Thymus (tissue), 11 donors: ENCODE measurements around the gene NTRK1. TPM values are rescaled to one million over a fixed set of nuclear protein-coding genes. Genes with fewer than 3 reads are reported as not detected.

Experiments used
- DNase-seq, 9 donors: peaks; one replicate each; pipeline ENCODE4 v3.0.0-alpha.2; 2013; ENCODE audit warnings: low spot score in 9 of 9, low read depth in 6 of 9, missing footprints in 1 of 9
- H3K27ac ChIP-seq, 2 donors: one replicate each; pipeline ENCODE4 v1.5.1; 2013; ENCODE audit warnings: control low read depth in 1 of 2, low read depth in 1 of 2, low read length in 1 of 2, mild to moderate bottlenecking in 1 of 2, moderate library complexity in 1 of 2
- H3K27me3 ChIP-seq, 2 donors: one replicate each; pipeline ENCODE4 v1.5.1; 2013; ENCODE audit warnings: low read length in 1 of 2; ENCODE audit not compliant: control insufficient read depth in 2 of 2, insufficient read depth in 1 of 2
- H3K36me3 ChIP-seq, 2 donors: one replicate each; pipeline ENCODE4 v1.5.1; 2013; ENCODE audit warnings: low read length in 1 of 2, mild to moderate bottlenecking in 1 of 2, moderate library complexity in 1 of 2; ENCODE audit not compliant: control insufficient read depth in 2 of 2, insufficient read depth in 2 of 2
- H3K4me1 ChIP-seq, 2 donors: one replicate each; pipeline ENCODE4 v1.5.1; 2013; ENCODE audit warnings: low read length in 2 of 2; ENCODE audit not compliant: control insufficient read depth in 2 of 2, insufficient read depth in 2 of 2
- H3K4me3 ChIP-seq, 2 donors: one replicate each; pipeline ENCODE4 v1.5.1; 2013; ENCODE audit warnings: low read length in 2 of 2, control low read depth in 1 of 2, mild to moderate bottlenecking in 1 of 2
- H3K9me3 ChIP-seq, 2 donors: one replicate each; pipeline ENCODE4 v1.5.1; 2013; ENCODE audit warnings: low read length in 1 of 2, mild to moderate bottlenecking in 1 of 2; ENCODE audit not compliant: control insufficient read depth in 2 of 2, insufficient read depth in 1 of 2
- WGBS: extraction: QIAGEN DNeasy Blood & Tissue Kit; methylation state at CpG from one replicate; pipeline ENCODE4 v1.1.7; 2013; 5-methylcytosine and 5-hydroxymethylcytosine counted together
- polyA plus RNA-seq: library from polyadenylated mRNA; stranded (reverse); fragments of 200-250 nt; gene quantifications from one replicate; pipeline ENCODE4 v1.2.3, GENCODE V29; 2013
- total RNA-seq: library from RNA; stranded (reverse); fragments of 120-200 nt; gene quantifications from one replicate; pipeline ENCODE4 v1.2.4, GENCODE V29; 2013
- donor health status: healthy.

The NTRK1 gene
- total and polyA plus RNA-seq, 2 donors: 1.6 to 3.1 TPM

- peaks cover 0 to 5% of the 10 kb centered on the region in 2 donors for H3K9me3 ChIP-seq
- H3K4me1 ChIP-seq: peaks cover 0 to 20% of the 10 kb centered on the region in 2 donors
- no peak for DNase-seq
- H3K27ac ChIP-seq: no peak overlapping the region
- H3K4me3 ChIP-seq: no peak overlapping the region
- peaks cover 24 to 84% of the 10 kb centered on the region in 2 donors for H3K27me3 ChIP-seq
- H3K36me3 ChIP-seq: no peaks in the 10 kb centered on the region
- 97% methylated on average over 16 of the region's 16 CpGs for WGBS
Observed at GRCh38 chr1:156896490-156897033, 35.9 kb downstream of the NTRK1 start.

GRCh38 chr1:156897078-156897825 is 36.6 kb downstream of the NTRK1 start:
- peaks cover 0 to 17% of the 10 kb centered on the region in 2 donors for H3K4me1 ChIP-seq
- WGBS: 90% methylated on average over 14 of the region's 14 CpGs
- peaks cover 23 to 80% of the 10 kb centered on the region in 2 donors for H3K27me3 ChIP-seq
- peak overlapping the region in 1 of 2 donors; percentile 17 for H3K27ac ChIP-seq
- no peak for DNase-seq
- no peaks in the 10 kb centered on the region for H3K36me3 ChIP-seq
- no peak overlapping the region for H3K4me3 ChIP-seq
- H3K9me3 ChIP-seq: no peaks in the 10 kb centered on the region

GRCh38 chr1:156898161-156898566 is 37.5 kb downstream of the NTRK1 start:
- Histone ChIP-seq H3K9me3 (no peaks in the 10 kb centered on the region), H3K4me1 (peaks cover 0 to 16% of the 10 kb centered on the region in 2 donors), H3K27ac (no peak overlapping the region), H3K36me3 (no peaks in the 10 kb centered on the region), H3K4me3 (no peak overlapping the region), H3K27me3 (peaks cover 17 to 74% of the 10 kb centered on the region in 2 donors)
- DNase-seq: no peak
- WGBS: 18% methylated on average over 11 of the region's 13 CpGs

- H3K4me1 ChIP-seq: peaks cover 0 to 8% of the 10 kb centered on the region in 2 donors
Observed at GRCh38 chr1:156898971-156899664, 38.5 kb downstream of the NTRK1 start.

GRCh38 chr1:156899956-156900718 is 39.5 kb downstream of the NTRK1 start:
- no peak overlapping the region for H3K4me3 ChIP-seq
- DNase-seq: no peak
- H3K27ac ChIP-seq: no peak overlapping the region
- H3K27me3 ChIP-seq: peaks cover 3 to 57% of the 10 kb centered on the region in 2 donors
- no peaks in the 10 kb centered on the region for H3K9me3 ChIP-seq
- H3K36me3 ChIP-seq: no peaks in the 10 kb centered on the region
- H3K4me1 ChIP-seq: peaks cover 0 to 7% of the 10 kb centered on the region in 2 donors
- 91% methylated on average over 12 of the region's 12 CpGs for WGBS

More at GRCh38 chr1:156898971-156899664, 38.5 kb downstream of the NTRK1 start:
- Histone ChIP-seq H3K27me3 (peaks cover 8 to 64% of the 10 kb centered on the region in 2 donors), H3K4me3 (no peak overlapping the region), H3K36me3 (no peaks in the 10 kb centered on the region), H3K27ac (no peak overlapping the region), H3K9me3 (no peaks in the 10 kb centered on the region)
- WGBS: 83% methylated on average over 12 of the region's 12 CpGs
- no peak for DNase-seq

GRCh38 chr1:156900896-156901589 is 40.4 kb downstream of the NTRK1 start:
- Histone ChIP-seq H3K27me3 (peaks cover 3 to 50% of the 10 kb centered on the region in 2 donors), H3K36me3 (no peaks in the 10 kb centered on the region), H3K4me1 (peaks cover 0 to 7% of the 10 kb centered on the region in 2 donors), H3K27ac (no peak overlapping the region), H3K4me3 (no peak overlapping the region), H3K9me3 (peaks cover 0 to 2% of the 10 kb centered on the region in 2 donors)
- DNase-seq: no peak
- 80% methylated on average over 6 of the region's 6 CpGs for WGBS

- Histone ChIP-seq H3K4me1 (peaks cover 0 to 7% of the 10 kb centered on the region in 2 donors), H3K9me3 (peaks cover 0 to 5% of the 10 kb centered on the region in 2 donors), H3K36me3 (no peaks in the 10 kb centered on the region), H3K27ac (no peak overlapping the region), H3K27me3 (peaks cover 3 to 46% of the 10 kb centered on the region in 2 donors), H3K4me3 (no peak overlapping the region)
- no peak for DNase-seq
- 93% methylated on average over 4 of the region's 4 CpGs for WGBS
Observed at GRCh38 chr1:156901590-156901900, 40.9 kb downstream of the NTRK1 start.

- H3K9me3 ChIP-seq: peaks cover 0 to 5% of the 10 kb centered on the region in 2 donors
- no peak overlapping the region for H3K27ac ChIP-seq
- DNase-seq: no peak
- H3K4me1 ChIP-seq: peaks cover 0 to 7% of the 10 kb centered on the region in 2 donors
- no peaks in the 10 kb centered on the region for H3K36me3 ChIP-seq
- peaks cover 3 to 41% of the 10 kb centered on the region in 2 donors for H3K27me3 ChIP-seq
- no peak overlapping the region for H3K4me3 ChIP-seq
- 90% methylated on average over 23 of the region's 23 CpGs for WGBS
Observed at GRCh38 chr1:156901966-156902915, 41.6 kb downstream of the NTRK1 start.
